BE2C (cell line): ENCODE measurements around the gene HLA-DRB1.
"Not testable (repeated sequence)": the region's sequence is repeated elsewhere in the genome, so short reads cannot be mapped to it uniquely, and the experiment has no call there.

ENCODE experiments used
- DNase-seq: peaks from one replicate; pipeline ENCODE4 v3.0.0-alpha.2; 2020
- H3K27me3 ChIP-seq: fragments of 250-450 bp; sonication (Bioruptor Pico); 2 replicates; pipeline ENCODE4 v1.5.1; 2020; ENCODE audit warnings: mild to moderate bottlenecking
- H3K36me3 ChIP-seq: fragments of 250-450 bp; sonication (Bioruptor Pico); 2 replicates; pipeline ENCODE4 v1.5.1; 2020; ENCODE audit warnings: mild to moderate bottlenecking
- H3K4me1 ChIP-seq: fragments of 250-450 bp; sonication (Bioruptor Pico); 2 replicates; pipeline ENCODE4 v1.5.1; 2020
- H3K4me3 ChIP-seq: 2 replicates; pipeline ENCODE4 v1.5.1; 2011; ENCODE audit warnings: low read depth, low read length
- H3K9me3 ChIP-seq: fragments of 250-450 bp; sonication (Bioruptor Pico); 2 replicates; pipeline ENCODE4 v1.5.1; 2020
- CTCF ChIP-seq: IDR thresholded peaks from 2 replicates; pipeline ENCODE4 v1.5.1; 2012; ENCODE audit warnings: mild to moderate bottlenecking, low read depth, low read length

HLA-DRB1 gene

GRCh38 chr6:32603888-32604287 lies 14.2 kb upstream of the HLA-DRB1 start:
- no peak for DNase-seq
- Histone ChIP-seq H3K9me3 (no peaks in the 10 kb centered on the region), H3K4me3 (no peak overlapping the region), H3K4me1 (no peaks in the 10 kb centered on the region), H3K36me3 (no peaks in the 10 kb centered on the region), H3K27me3 (0 out of 2 replicates have a peak, but pooled peaks cover 5% of the 10 kb centered on the region)
- TF ChIP-seq CTCF = no peak

- Histone ChIP-seq H3K4me1 (no peaks in the 10 kb centered on the region), H3K4me3 (no peak overlapping the region), H3K27me3 (0 out of 2 replicates have a peak, but pooled peaks cover 5% of the 10 kb centered on the region), H3K36me3 (no peaks in the 10 kb centered on the region), H3K9me3 (no peaks in the 10 kb centered on the region)
- no peak for DNase-seq
- TF ChIP-seq CTCF = no peak
Observed at GRCh38 chr6:32603222-32603621, 13.6 kb upstream of the HLA-DRB1 start.

- no peaks in the 10 kb centered on the region for H3K4me1 ChIP-seq
- TF ChIP-seq CTCF = no peak
- H3K9me3 ChIP-seq = no peaks in the 10 kb centered on the region
- no peaks in the 10 kb centered on the region for H3K36me3 ChIP-seq
- H3K4me3 ChIP-seq = no peak overlapping the region
- H3K27me3 ChIP-seq = 0 out of 2 replicates have a peak, but pooled peaks cover 5% of the 10 kb centered on the region
- no peak for DNase-seq
Observed at GRCh38 chr6:32602383-32602782, 12.7 kb upstream of the HLA-DRB1 start.

- no peak overlapping the region for H3K4me3 ChIP-seq
- H3K9me3 ChIP-seq = no peaks in the 10 kb centered on the region
- TF ChIP-seq CTCF = no peak
- H3K36me3 ChIP-seq = no peaks in the 10 kb centered on the region
- DNase-seq = no peak
- no peaks in the 10 kb centered on the region for H3K27me3 ChIP-seq
- H3K4me1 ChIP-seq = no peaks in the 10 kb centered on the region
Observed at GRCh38 chr6:32597024-32597423, 7.4 kb upstream of the HLA-DRB1 start.

GRCh38 chr6:32590713-32591112 lies 1.1 kb upstream of the HLA-DRB1 start:
- not testable (repeated sequence) for H3K27me3 ChIP-seq, H3K36me3 ChIP-seq, H3K9me3 ChIP-seq, H3K4me3 ChIP-seq, H3K4me1 ChIP-seq, DNase-seq

- Histone ChIP-seq H3K9me3 (no peaks in the 10 kb centered on the region), H3K4me1 (no peaks in the 10 kb centered on the region), H3K36me3 (no peaks in the 10 kb centered on the region), H3K4me3 (no peak overlapping the region), H3K27me3 (peaks cover 18% of the 10 kb centered on the region)
- no peak for TF ChIP-seq CTCF
- DNase-seq = no peak
Observed at GRCh38 chr6:32588156-32588555, 1.5 kb downstream of the HLA-DRB1 start.

- H3K4me3 ChIP-seq = no peak overlapping the region
- no peaks in the 10 kb centered on the region for H3K9me3 ChIP-seq
- no peak for DNase-seq
- peaks cover 18% of the 10 kb centered on the region for H3K27me3 ChIP-seq
- no peaks in the 10 kb centered on the region for H3K4me1 ChIP-seq
- H3K36me3 ChIP-seq = no peaks in the 10 kb centered on the region
- TF ChIP-seq CTCF = no peak
Observed at GRCh38 chr6:32583527-32583898, 6.1 kb downstream of the HLA-DRB1 start.
